Measurements from ENCODE around the gene ELAVL3. TPM values are rescaled to one million over a fixed set of nuclear protein-coding genes. Genes with fewer than 3 reads are reported as not detected.

ELAVL3 gene
- polyA plus RNA-seq, 2 of the 4 experiments (the other 2 are of a cell fraction), result 0.01 TPM; not detected in 1

DNA sequence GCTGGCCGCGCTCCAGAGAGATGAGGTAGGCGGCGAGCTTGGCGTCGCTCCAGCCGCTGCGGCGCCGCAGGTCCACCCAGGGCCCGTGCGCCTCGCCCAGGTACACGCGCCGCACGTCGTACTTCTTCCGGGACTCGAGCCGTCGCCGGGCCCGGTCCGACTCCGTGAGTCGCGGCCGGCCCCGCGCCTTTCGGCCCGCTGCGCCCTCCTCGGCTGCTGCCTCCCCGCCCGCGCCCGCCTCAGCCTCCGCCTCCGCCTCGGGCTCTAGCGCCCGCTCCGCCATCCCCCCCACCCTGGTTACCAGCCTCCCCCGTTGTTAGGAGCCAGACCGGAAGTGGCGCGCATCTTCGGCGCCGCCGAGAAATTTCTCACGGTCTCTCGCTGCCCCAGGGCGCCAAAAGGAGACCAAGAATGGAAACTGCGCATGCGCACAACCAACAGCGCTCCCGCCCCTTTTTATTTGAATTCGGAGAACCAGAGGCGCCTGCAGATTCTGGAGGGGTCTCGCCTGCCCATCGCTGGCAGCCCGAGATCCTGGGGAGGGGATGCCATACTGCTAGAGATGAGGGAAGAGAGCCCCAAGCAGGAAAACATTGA lies 24.8 kb upstream of the ELAVL3 start, which contains the start of gene ZNF653:
Gene ZNF653 (minus strand): TSS at position 336 of the 597 bp plus-strand sequence. CDS start 53 bp downstream, at position 283.
- ChIA-PET CTCF (no interaction called here), POLR2A (no interaction called here)
- WGBS (ENCODE audit: missing lambda C conversion rate), result 4% methylated on average over 8 of the region's 65 CpGs
- FAIRE-seq (no peak), DNase-seq (ENCODE audit: low read depth in 1 of 2, low spot score in 1 of 2) (peak; percentile 91 to 95), ATAC-seq (peak; percentile 68 to 79)
- Histone ChIP-seq H3K9me3 (no peaks in the 10 kb centered on the region), H3K4me1 (peaks cover 9% of the 10 kb centered on the region; the same call in 1 of the 3 replicates), H3K4me2 (peak within 1 kb of the TSS; percentile 79), H3K27ac (peak within 1 kb of the TSS; percentile 93 to 99), H3K4me3 (peak within 1 kb of the TSS; percentile 72)
- TF ChIP-seq GATA3 (IDR thresholded peaks at IDR 0.05; ENCODE audit: borderline replicate concordance), result 0 out of 2 replicates have a peak, but pooled peaks have one; percentile 11
- no peak for TF ChIP-seq RARB (CRISPR knock-in tag; IDR thresholded peaks at IDR 0.05)
- no peak for TF ChIP-seq CBX2 (IDR thresholded peaks at IDR 0.05; ENCODE audit: borderline replicate concordance, low read depth)
- no peak for TF ChIP-seq ZSCAN20 (CRISPR knock-in tag; IDR thresholded peaks at IDR 0.05)
- TF ChIP-seq FOSB (CRISPR knock-in tag; IDR thresholded peaks at IDR 0.05), result no peak
- TF ChIP-seq, protein P1, sequence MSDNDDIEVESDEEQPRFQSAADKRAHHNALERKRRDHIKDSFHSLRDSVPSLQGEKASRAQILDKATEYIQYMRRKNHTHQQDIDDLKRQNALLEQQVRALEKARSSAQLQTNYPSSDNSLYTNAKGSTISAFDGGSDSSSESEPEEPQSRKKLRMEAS (IDR thresholded peaks at IDR 0.05), result no peak
- TF ChIP-seq SREBF2 (IDR thresholded peaks at IDR 0.05), result peak; percentile 26
- no peak for TF ChIP-seq NFE2L2 (conservative IDR thresholded peaks at IDR 0.05; ENCODE audit: low read length)
- TF ChIP-seq TFCP2L1 (CRISPR knock-in tag; IDR thresholded peaks at IDR 0.05), result no peak
- no peak for TF ChIP-seq TP53 (CRISPR knock-in tag; IDR thresholded peaks at IDR 0.05)
- TF ChIP-seq EHMT2 (IDR thresholded peaks at IDR 0.05; ENCODE audit: low read depth), result no peak
- TF ChIP-seq MAFK (IDR thresholded peaks at IDR 0.05; ENCODE audit: partially characterized antibody), result no peak
- no peak for TF ChIP-seq POLR2AphosphoS2 (conservative IDR thresholded peaks at IDR 0.05; ENCODE audit: low read length)
- no peak for TF ChIP-seq CBX8 (IDR thresholded peaks at IDR 0.05)
- TF ChIP-seq, protein P2, sequence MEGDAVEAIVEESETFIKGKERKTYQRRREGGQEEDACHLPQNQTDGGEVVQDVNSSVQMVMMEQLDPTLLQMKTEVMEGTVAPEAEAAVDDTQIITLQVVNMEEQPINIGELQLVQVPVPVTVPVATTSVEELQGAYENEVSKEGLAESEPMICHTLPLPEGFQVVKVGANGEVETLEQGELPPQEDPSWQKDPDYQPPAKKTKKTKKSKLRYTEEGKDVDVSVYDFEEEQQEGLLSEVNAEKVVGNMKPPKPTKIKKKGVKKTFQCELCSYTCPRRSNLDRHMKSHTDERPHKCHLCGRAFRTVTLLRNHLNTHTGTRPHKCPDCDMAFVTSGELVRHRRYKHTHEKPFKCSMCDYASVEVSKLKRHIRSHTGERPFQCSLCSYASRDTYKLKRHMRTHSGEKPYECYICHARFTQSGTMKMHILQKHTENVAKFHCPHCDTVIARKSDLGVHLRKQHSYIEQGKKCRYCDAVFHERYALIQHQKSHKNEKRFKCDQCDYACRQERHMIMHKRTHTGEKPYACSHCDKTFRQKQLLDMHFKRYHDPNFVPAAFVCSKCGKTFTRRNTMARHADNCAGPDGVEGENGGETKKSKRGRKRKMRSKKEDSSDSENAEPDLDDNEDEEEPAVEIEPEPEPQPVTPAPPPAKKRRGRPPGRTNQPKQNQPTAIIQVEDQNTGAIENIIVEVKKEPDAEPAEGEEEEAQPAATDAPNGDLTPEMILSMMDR (IDR thresholded peaks at IDR 0.05), result no peak
- TF ChIP-seq, protein P3, sequence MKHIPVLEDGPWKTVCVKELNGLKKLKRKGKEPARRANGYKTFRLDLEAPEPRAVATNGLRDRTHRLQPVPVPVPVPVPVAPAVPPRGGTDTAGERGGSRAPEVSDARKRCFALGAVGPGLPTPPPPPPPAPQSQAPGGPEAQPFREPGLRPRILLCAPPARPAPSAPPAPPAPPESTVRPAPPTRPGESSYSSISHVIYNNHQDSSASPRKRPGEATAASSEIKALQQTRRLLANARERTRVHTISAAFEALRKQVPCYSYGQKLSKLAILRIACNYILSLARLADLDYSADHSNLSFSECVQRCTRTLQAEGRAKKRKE (CRISPR knock-in tag; IDR thresholded peaks at IDR 0.05; ENCODE audit: low read depth), result no peak
- TF ChIP-seq, protein P4, sequence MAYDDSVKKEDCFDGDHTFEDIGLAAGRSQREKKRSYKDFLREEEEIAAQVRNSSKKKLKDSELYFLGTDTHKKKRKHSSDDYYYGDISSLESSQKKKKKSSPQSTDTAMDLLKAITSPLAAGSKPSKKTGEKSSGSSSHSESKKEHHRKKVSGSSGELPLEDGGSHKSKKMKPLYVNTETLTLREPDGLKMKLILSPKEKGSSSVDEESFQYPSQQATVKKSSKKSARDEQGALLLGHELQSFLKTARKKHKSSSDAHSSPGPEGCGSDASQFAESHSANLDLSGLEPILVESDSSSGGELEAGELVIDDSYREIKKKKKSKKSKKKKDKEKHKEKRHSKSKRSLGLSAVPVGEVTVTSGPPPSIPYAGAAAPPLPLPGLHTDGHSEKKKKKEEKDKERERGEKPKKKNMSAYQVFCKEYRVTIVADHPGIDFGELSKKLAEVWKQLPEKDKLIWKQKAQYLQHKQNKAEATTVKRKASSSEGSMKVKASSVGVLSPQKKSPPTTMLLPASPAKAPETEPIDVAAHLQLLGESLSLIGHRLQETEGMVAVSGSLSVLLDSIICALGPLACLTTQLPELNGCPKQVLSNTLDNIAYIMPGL (CRISPR knock-in tag; IDR thresholded peaks at IDR 0.05; ENCODE audit: borderline replicate concordance), result no peak
- TF ChIP-seq, protein P5, sequence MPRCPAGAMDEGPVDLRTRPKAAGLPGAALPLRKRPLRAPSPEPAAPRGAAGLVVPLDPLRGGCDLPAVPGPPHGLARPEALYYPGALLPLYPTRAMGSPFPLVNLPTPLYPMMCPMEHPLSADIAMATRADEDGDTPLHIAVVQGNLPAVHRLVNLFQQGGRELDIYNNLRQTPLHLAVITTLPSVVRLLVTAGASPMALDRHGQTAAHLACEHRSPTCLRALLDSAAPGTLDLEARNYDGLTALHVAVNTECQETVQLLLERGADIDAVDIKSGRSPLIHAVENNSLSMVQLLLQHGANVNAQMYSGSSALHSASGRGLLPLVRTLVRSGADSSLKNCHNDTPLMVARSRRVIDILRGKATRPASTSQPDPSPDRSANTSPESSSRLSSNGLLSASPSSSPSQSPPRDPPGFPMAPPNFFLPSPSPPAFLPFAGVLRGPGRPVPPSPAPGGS (IDR thresholded peaks at IDR 0.05), result no peak
- TF ChIP-seq BHLHE40 (IDR thresholded peaks at IDR 0.05; ENCODE audit: low read depth, low read length), result no peak
- TF ChIP-seq KDM5A (IDR thresholded peaks at IDR 0.05), result no peak
- TF ChIP-seq KDM1A (IDR thresholded peaks at IDR 0.05; ENCODE audit: low read depth), result no peak
- no peak for TF ChIP-seq ZC3H11A (IDR thresholded peaks at IDR 0.05)
- peak; percentile 42 for TF ChIP-seq PHF8 (IDR thresholded peaks at IDR 0.05; ENCODE audit: borderline replicate concordance, low read depth)
- TF ChIP-seq JUN (IDR thresholded peaks at IDR 0.05), result peak in 1 of 2 experiments; percentile 72; a peak in 3 of 5 replicates
- TF ChIP-seq HOXB13 (CRISPR knock-in tag; IDR thresholded peaks at IDR 0.05; ENCODE audit: low read depth), result no peak
- TF ChIP-seq, protein P6, sequence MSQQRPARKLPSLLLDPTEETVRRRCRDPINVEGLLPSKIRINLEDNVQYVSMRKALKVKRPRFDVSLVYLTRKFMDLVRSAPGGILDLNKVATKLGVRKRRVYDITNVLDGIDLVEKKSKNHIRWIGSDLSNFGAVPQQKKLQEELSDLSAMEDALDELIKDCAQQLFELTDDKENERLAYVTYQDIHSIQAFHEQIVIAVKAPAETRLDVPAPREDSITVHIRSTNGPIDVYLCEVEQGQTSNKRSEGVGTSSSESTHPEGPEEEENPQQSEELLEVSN (IDR thresholded peaks at IDR 0.05; ENCODE audit: borderline replicate concordance, low read depth), result peak; percentile 31; the same call in 1 of the 2 replicates
- TF ChIP-seq, protein P7, sequence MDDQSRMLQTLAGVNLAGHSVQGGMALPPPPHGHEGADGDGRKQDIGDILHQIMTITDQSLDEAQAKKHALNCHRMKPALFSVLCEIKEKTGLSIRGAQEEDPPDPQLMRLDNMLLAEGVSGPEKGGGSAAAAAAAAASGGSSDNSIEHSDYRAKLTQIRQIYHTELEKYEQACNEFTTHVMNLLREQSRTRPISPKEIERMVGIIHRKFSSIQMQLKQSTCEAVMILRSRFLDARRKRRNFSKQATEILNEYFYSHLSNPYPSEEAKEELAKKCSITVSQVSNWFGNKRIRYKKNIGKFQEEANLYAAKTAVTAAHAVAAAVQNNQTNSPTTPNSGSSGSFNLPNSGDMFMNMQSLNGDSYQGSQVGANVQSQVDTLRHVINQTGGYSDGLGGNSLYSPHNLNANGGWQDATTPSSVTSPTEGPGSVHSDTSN (IDR thresholded peaks at IDR 0.05), result peak; percentile 9; the same call in 1 of the 2 replicates
- no peak for TF ChIP-seq CEBPB (IDR thresholded peaks at IDR 0.05)
- TF ChIP-seq MAZ (IDR thresholded peaks at IDR 0.05; ENCODE audit: borderline replicate concordance, low read depth, low read length), result no peak
- TF ChIP-seq, protein P8, sequence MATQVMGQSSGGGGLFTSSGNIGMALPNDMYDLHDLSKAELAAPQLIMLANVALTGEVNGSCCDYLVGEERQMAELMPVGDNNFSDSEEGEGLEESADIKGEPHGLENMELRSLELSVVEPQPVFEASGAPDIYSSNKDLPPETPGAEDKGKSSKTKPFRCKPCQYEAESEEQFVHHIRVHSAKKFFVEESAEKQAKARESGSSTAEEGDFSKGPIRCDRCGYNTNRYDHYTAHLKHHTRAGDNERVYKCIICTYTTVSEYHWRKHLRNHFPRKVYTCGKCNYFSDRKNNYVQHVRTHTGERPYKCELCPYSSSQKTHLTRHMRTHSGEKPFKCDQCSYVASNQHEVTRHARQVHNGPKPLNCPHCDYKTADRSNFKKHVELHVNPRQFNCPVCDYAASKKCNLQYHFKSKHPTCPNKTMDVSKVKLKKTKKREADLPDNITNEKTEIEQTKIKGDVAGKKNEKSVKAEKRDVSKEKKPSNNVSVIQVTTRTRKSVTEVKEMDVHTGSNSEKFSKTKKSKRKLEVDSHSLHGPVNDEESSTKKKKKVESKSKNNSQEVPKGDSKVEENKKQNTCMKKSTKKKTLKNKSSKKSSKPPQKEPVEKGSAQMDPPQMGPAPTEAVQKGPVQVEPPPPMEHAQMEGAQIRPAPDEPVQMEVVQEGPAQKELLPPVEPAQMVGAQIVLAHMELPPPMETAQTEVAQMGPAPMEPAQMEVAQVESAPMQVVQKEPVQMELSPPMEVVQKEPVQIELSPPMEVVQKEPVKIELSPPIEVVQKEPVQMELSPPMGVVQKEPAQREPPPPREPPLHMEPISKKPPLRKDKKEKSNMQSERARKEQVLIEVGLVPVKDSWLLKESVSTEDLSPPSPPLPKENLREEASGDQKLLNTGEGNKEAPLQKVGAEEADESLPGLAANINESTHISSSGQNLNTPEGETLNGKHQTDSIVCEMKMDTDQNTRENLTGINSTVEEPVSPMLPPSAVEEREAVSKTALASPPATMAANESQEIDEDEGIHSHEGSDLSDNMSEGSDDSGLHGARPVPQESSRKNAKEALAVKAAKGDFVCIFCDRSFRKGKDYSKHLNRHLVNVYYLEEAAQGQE (IDR thresholded peaks at IDR 0.05), result no peak
